GM12878 (cell line): ENCODE data around the gene OPN3. TPM values are rescaled to one million over a fixed set of nuclear protein-coding genes. Genes with fewer than 3 reads are reported as not detected.

Experiments
- ATAC-seq: fragments of 200-7000 bp; cut with Tn5 transposase; 3 replicates; pipeline ENCODE4 v1.9.1; 2020; ENCODE audit warnings: mild to moderate bottlenecking, moderate library complexity
- BruUV-seq: library from RNA; stranded (reverse); fragments of 400-500 nt; replicated peaks from 2 replicates; lab custom pipeline; 2021; lab: Mats Ljungman, UMichigan
- CTCF ChIA-PET: fragments of 300-600 bp; sonication (Branson Sonifier 250); formaldehyde crosslinking; extraction: SDS; loops from one replicate; lab custom pipeline; 2021; ENCODE audit warnings: inconsistent platforms; lab: Yijun Ruan, JAX
- POLR2A ChIA-PET: fragments of 350-600 bp; formaldehyde crosslinking; extraction: SDS; loops from one replicate; lab custom pipeline; 2021; ENCODE audit warnings: inconsistent platforms; lab: Charles Lee
- RAD21 ChIA-PET: fragments of 300-600 bp; sonication (Branson Sonifier 250); formaldehyde crosslinking; loops from one replicate; lab custom pipeline; 2023; ENCODE audit warnings: antibody characterized with exemption; ENCODE audit not compliant: unreplicated experiment; lab: Charles Lee
- SMC1A ChIA-PET: fragments of 300-600 bp; sonication (Branson Sonifier 250); formaldehyde crosslinking; loops from one replicate; lab custom pipeline; 2023; ENCODE audit not compliant: unreplicated experiment, uncharacterized antibody; lab: Charles Lee
- DNase-seq: peaks from one replicate; pipeline ENCODE4 v3.0.0-alpha.2; 2011; ENCODE audit warnings: low read depth, low spot score
- FAIRE-seq: peaks from 3 replicates; lab custom pipeline; 2011; peaks lifted over from hg19 to GRCh38; lab: Jason Lieb, UNC
- H2AFZ ChIP-seq: 2 replicates; pipeline ENCODE4 v1.6.0; 2011; ENCODE audit warnings: low read depth, low read length, control low read depth; ENCODE audit not compliant: control insufficient read depth
- H3K27ac ChIP-seq: 2 replicates; pipeline ENCODE4 v1.5.1; 2011; ENCODE audit warnings: control low read depth; ENCODE audit not compliant: control insufficient read depth, insufficient read depth
- H3K27me3 ChIP-seq, 2 experiments: replicated peaks in 1 of 2; 2 replicates each; pipeline versions ENCODE4 v1.6.0 to v1.6.1; 2011; ENCODE audit warnings: low read length in 1 of 2; ENCODE audit not compliant: control insufficient read depth in 2 of 2, insufficient read depth in 2 of 2
- H3K36me3 ChIP-seq, 2 experiments: 2 replicates each; pipeline ENCODE4 v1.5.1; 2011; ENCODE audit warnings: low read length in 1 of 2; ENCODE audit not compliant: control insufficient read depth in 2 of 2, insufficient read depth in 2 of 2
- H3K4me1 ChIP-seq: 2 replicates; pipeline ENCODE4 v1.6.1; 2011; ENCODE audit warnings: mild to moderate bottlenecking, low read length, moderate library complexity, mixed read lengths; ENCODE audit not compliant: control insufficient read depth, insufficient read depth
- H3K4me2 ChIP-seq: 2 replicates; pipeline ENCODE4 v1.6.0; 2011; ENCODE audit warnings: control low read depth; ENCODE audit not compliant: control insufficient read depth, insufficient read depth
- H3K4me3 ChIP-seq: fragments of 200-600 bp; sonication (generic); 2 replicates; pipeline ENCODE4 v1.5.1; 2016
- H3K79me2 ChIP-seq: 2 replicates; pipeline ENCODE4 v1.6.0; 2011; ENCODE audit warnings: low read length; ENCODE audit not compliant: control insufficient read depth, insufficient read depth
- H3K9ac ChIP-seq: 2 replicates; pipeline ENCODE4 v1.8.0; 2011; ENCODE audit warnings: low read length, control low read depth, mixed read lengths; ENCODE audit not compliant: control insufficient read depth, insufficient read depth
- H3K9me3 ChIP-seq: replicated peaks from 3 replicates; pipeline ENCODE4 v1.5.1; 2011; ENCODE audit warnings: mild to moderate bottlenecking, low read length; ENCODE audit not compliant: control insufficient read depth, insufficient read depth
- H4K20me1 ChIP-seq: 2 replicates; pipeline ENCODE4 v1.6.0; 2011; ENCODE audit not compliant: control insufficient read depth, insufficient read depth
- ETV6 ChIP-seq, 2 experiments: fragments of 450-650 bp in 1 of 2; IDR thresholded peaks in 1 of 2; conservative IDR thresholded peaks in 1 of 2; 2 replicates each; pipeline ENCODE4 v1.6.1; 2014; ENCODE audit warnings: antibody characterized with exemption in 1 of 2, borderline replicate concordance in 1 of 2, low read depth in 1 of 2, mild to moderate bottlenecking in 1 of 2, moderate library complexity in 1 of 2
- IRF4 ChIP-seq: IDR thresholded peaks from 2 replicates; pipeline ENCODE4 v1.6.1; 2011; ENCODE audit warnings: low read depth, low read length
- NR2F1 ChIP-seq: fragments of 450-650 bp; conservative IDR thresholded peaks from 2 replicates; pipeline ENCODE4 v1.6.1; 2017; ENCODE audit warnings: mild to moderate bottlenecking
- POU2F2 ChIP-seq: IDR thresholded peaks from 3 replicates; pipeline ENCODE4 v1.6.1; 2011; ENCODE audit warnings: low read depth, mild to moderate bottlenecking, low read length, borderline replicate concordance
- REST ChIP-seq: IDR thresholded peaks from 2 replicates; pipeline ENCODE4 v1.6.1; 2012; ENCODE audit warnings: mild to moderate bottlenecking, low read depth, low read length
- RFX5 ChIP-seq: IDR thresholded peaks from 2 replicates; pipeline ENCODE4 v1.6.1; 2011; ENCODE audit warnings: low read depth, low read length, improper control_type of control experiment
- TCF7 ChIP-seq: IDR thresholded peaks from 2 replicates; pipeline ENCODE4 v1.6.1; 2014; ENCODE audit warnings: antibody characterized with exemption, borderline replicate concordance
- ZNF687 ChIP-seq: fragments of 450-650 bp; IDR thresholded peaks from 2 replicates; pipeline ENCODE4 v1.6.1; 2017; ENCODE audit warnings: mild to moderate bottlenecking, moderate library complexity
- WGBS: methylation state at CpG from one replicate; pipeline ENCODE4 v1.1.6; 2016; ENCODE audit warnings: low lambda C conversion rate; ENCODE audit not compliant: insufficient replicate concordance, insufficient coverage; ENCODE audit errors: missing lambda C conversion rate; 5-methylcytosine and 5-hydroxymethylcytosine counted together
- in situ Hi-C: fragments of 300-500 bp; cut with MboI; formaldehyde crosslinking; loops from 9 replicates; pipeline ENCODE4 v1.14.3; 2018; ENCODE audit warnings: mixed read lengths
- intact Hi-C: fragments of 100-400 bp; cut with micrococcal nuclease; formaldehyde crosslinking; loops from one replicate; pipeline ENCODE4 v1.14.2; 2022; ENCODE audit not compliant: unreplicated experiment
- polyA plus RNA-seq, 11 experiments: library from polyadenylated mRNA; depleted of rRNA in 4 of 11; unstranded in 6 of 11; stranded (reverse) in 5 of 11; fragments of >200 nt; fragmentation: Nextera tagmentation in 4 of 11; fragmentation: Illumina TruSeq in 1 of 11; extraction: Ambion mirVana in 4 of 11; extraction: Trizol in 1 of 11; gene quantifications; 1 replicate in 1 of 11; 2 replicates in 10 of 11; pipeline versions ENCODE4 v1.2.1 to v1.2.3, GENCODE V29; 2011 to 2016; ENCODE audit warnings: inconsistent platforms in 2 of 11, missing spikeins in 2 of 11, low read depth in 1 of 11
- total RNA-seq, 4 experiments: library from RNA; depleted of rRNA in 3 of 4; stranded (reverse); fragments of >200 nt in 3 of 4; fragmentation: Illumina TruSeq in 1 of 4; extraction: Trizol in 1 of 4; gene quantifications; 2 replicates each; pipeline versions ENCODE4 v1.2.1 to v1.2.3, GENCODE V29; 2013 to 2021

Gene OPN3
- total and polyA plus RNA-seq, 10 of the 15 experiments (the other 5 are each of a cell fraction or from before 2014, with no cell fraction given), result 0.26 to 12.2 (median 7.4) TPM

GRCh38 chr1:241640149-241640866, at the start of gene OPN3, which contains the start of gene CHML (continued):
- TF ChIP-seq ZNF687, result no peak

- RAD21 ChIA-PET, result no interaction called here
- Histone ChIP-seq H3K4me3 (no peak overlapping the region), H3K36me3 (no peaks in the 10 kb centered on the region), H3K79me2 (no peaks in the 10 kb centered on the region), H3K9me3 (no peaks in the 10 kb centered on the region), H3K4me1 (no peaks in the 10 kb centered on the region), H3K27me3 (no peaks in the 10 kb centered on the region), H3K4me2 (no peak overlapping the region), H2AFZ (no peak overlapping the region), H3K27ac (no peak overlapping the region), H3K9ac (no peak overlapping the region), H4K20me1 (no peaks in the 10 kb centered on the region)
- in situ Hi-C loops, result no loop called here
- FAIRE-seq (no peak), ATAC-seq (no peak), DNase-seq (no peak)
- intact Hi-C loops, result no loop called here
- POLR2A ChIA-PET, result no interaction called here
- no TSS peak for BruUV-seq
- no peak for TF ChIP-seq REST
- no peak for TF ChIP-seq RFX5
- no peak for TF ChIP-seq POU2F2
- no peak for TF ChIP-seq ETV6 (conservative IDR thresholded peaks at IDR 0.05 in 1 of 2, IDR thresholded peaks at IDR 0.05 in 1 of 2; ENCODE audit: borderline replicate concordance in 1 of 2, low read depth in 1 of 2)
- TF ChIP-seq NR2F1, result no peak
- no peak for TF ChIP-seq IRF4
- no peak for TF ChIP-seq TCF7
- SMC1A ChIA-PET, result interaction anchor here (0.6 kb wide), 2 partner anchors 92 to 527 kb away, joined by 3 read pairs; no protein-coding TSS in a partner anchor
- WGBS, result 36% methylated on average over 1 of the region's 2 CpGs
- CTCF ChIA-PET, result no interaction called here
Observed at GRCh38 chr1:241688940-241689368, 48.8 kb upstream of the OPN3 start.
